ENCODE results near the gene RASAL2.

DNA sequence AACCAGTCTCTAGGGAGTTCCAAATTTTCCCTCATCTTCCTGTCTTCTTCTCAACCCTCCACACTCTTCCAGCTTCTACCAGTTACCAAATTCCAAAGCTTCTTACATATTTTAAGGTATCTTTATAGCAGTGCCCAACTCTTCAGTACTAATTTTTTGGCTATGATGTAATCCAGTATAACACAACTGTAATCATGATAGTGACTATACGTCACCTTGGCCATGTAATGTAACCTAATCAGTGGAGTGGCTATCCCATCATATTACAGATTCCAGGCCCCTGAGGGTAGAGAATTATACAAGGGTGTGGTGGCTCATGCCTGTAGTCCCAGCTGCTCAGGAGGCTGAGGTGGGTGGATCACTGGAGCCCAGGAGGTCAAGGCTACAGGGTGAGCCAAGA lies 259.6 kb downstream of the RASAL2 start:
- TF ChIP-seq, protein P1, sequence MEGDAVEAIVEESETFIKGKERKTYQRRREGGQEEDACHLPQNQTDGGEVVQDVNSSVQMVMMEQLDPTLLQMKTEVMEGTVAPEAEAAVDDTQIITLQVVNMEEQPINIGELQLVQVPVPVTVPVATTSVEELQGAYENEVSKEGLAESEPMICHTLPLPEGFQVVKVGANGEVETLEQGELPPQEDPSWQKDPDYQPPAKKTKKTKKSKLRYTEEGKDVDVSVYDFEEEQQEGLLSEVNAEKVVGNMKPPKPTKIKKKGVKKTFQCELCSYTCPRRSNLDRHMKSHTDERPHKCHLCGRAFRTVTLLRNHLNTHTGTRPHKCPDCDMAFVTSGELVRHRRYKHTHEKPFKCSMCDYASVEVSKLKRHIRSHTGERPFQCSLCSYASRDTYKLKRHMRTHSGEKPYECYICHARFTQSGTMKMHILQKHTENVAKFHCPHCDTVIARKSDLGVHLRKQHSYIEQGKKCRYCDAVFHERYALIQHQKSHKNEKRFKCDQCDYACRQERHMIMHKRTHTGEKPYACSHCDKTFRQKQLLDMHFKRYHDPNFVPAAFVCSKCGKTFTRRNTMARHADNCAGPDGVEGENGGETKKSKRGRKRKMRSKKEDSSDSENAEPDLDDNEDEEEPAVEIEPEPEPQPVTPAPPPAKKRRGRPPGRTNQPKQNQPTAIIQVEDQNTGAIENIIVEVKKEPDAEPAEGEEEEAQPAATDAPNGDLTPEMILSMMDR (IDR thresholded peaks at IDR 0.05): no peak
- no peak for TF ChIP-seq EZH2 (IDR thresholded peaks at IDR 0.05; ENCODE audit: borderline replicate concordance, insufficient read depth, low read depth, low read length, poor library complexity, severe bottlenecking)
